Measurements from ENCODE around the gene CA14. TPM values are rescaled to one million over a fixed set of nuclear protein-coding genes. Genes with fewer than 3 reads are reported as not detected.
"Not testable (repeated sequence)": the region's sequence is repeated elsewhere in the genome, so short reads cannot be mapped to it uniquely, and the experiment has no call there.

Gene CA14
- polyA plus RNA-seq, 4 donors: 3.3 to 8.5 (median 5.8) TPM

DNA sequence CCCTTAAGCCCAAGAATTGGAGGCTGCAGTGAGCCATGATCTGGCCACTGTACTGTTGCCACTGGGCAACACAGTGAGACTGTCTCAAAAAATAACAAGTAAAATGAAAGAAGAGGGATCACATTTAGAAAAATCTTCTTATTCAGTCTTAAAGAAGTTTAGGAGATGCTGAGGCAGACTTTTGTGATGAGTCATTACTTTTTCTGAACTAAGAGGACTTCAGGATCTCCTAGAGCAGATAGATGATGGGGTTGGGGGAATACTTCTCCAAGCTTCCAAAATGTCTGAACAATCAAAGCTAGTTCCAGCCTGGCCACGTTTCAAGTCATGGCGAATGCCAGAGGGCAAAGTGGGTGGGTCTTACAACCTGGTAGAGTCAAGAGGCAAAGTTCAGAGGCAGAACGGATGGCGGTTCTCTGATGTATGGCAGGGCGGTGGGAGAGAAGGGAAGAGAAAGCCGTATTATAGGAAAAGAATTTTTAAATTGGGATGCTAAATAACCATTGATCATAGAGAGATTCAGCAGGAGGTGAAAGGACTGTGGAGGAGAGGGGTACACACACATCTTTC lies 22.6 kb downstream of the CA14 start:
- no peak for DNase-seq (ENCODE audit: low read depth in 4 of 4, low spot score in 3 of 4)

DNA sequence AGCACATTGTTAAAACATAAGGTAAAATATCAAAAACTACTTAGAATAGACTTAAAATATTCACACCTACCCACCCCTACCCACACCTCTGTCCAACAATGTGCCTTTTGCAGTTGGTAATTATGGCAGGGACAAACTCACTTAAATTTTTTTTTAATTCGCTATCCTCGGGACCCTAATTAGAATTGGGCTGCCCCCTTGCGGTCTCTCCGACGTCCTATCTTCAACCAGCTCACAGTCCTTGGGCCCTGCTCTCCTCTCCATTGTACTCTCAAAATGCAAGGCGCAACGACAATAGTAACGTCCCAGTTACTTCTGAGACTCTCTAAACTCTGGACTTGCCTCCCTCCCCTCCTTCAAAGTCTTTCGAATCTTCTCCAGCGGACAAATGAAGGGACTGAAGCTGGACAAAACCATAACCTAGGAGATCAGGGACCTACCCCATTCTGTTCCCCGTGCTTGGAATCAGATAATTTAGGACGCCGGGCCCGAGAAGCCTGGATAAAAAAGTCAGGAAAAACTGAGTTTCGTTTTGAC lies 23.7 kb downstream of the CA14 start:
- DNase-seq (ENCODE audit: low read depth in 4 of 4, low spot score in 3 of 4): peak in 1 of 4 donors; percentile 36

DNA sequence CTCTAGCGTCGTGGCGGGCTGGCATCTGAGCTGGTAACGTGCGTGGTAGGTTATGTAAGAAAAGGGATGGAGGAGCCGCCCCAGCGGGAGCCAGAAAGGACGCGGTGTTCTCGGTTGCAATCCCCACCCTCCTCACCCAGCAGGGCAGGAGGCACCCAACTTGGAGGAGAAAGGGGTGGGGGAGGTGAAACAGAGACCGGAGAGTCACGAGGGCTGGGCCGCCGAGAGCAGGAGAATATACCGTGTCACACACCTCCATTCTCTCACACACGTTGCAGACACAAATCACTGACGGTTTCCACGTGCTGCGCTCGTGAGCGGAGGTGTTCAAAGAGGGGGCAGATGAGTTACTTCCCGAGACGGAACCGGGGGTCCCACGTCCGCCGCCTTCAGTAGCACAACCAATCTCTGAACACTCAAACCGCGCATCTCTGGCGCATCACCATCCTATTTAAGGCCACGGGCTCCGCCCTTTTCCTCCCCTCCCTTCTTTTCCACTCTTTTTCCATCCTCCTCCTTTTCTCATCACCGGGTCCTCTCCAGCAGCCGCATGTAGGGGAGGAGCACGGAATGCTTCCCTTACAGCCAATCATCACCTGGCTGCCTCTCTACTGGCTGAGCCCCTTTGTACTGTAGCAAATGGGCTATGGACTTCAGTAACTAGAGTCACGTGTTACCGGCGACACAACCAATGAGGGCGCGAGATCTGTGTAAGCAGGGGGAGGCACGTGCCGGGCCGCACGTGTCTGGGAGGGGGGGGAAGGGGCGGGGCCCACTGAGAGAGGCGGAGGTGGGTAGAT lies 24.4 kb downstream of the CA14 start, which contains the start of gene CIART:
TSS of gene CIART (plus strand) at position 797 of the 800 bp plus-strand sequence. CDS start 714 bp downstream, outside the sequence.
- peak; percentile 90 to 96 (median 92) for DNase-seq (ENCODE audit: low read depth in 4 of 4, low spot score in 3 of 4)

DNA sequence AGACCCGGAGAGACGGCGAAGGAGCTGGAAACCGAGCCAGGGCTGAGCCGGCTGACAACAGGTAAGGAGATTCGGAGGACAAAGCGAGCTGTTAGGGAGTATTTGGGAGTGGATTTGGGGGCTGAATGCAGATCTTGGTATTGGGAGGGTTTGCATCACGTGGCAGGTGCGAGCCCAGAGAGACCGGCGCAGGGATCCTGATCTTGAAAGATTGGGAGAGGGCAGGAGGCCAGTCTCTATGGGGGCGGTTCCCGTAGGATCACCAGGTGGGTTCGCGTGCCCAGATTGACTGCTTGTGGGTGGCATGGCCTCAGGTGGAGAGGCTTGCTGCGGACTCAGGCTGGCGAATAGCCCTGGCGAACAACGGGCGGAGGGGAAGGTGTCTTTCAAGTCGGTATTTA lies 25.0 kb downstream of the CA14 start:
- DNase-seq (ENCODE audit: low read depth in 4 of 4, low spot score in 3 of 4): no peak

DNA sequence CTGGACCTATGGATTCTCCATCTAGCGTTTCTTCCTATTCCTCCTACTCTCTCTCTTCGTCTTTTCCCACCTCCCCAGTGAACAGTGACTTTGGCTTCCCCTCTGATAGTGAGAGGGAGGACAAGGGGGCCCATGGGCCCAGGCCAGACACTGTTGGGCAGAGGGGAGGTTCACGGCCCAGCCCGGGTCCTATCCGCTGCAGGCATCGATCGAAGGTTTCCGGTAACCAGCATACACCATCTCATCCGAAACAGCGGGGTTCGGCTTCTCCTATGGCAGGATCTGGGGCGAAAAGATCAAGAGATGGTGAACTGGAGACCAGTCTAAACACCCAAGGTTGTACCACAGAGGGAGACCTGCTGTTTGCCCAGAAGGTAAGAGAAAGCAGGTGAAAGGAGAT lies 25.7 kb downstream of the CA14 start:
- DNase-seq (ENCODE audit: low read depth in 4 of 4, low spot score in 3 of 4): no peak

DNA sequence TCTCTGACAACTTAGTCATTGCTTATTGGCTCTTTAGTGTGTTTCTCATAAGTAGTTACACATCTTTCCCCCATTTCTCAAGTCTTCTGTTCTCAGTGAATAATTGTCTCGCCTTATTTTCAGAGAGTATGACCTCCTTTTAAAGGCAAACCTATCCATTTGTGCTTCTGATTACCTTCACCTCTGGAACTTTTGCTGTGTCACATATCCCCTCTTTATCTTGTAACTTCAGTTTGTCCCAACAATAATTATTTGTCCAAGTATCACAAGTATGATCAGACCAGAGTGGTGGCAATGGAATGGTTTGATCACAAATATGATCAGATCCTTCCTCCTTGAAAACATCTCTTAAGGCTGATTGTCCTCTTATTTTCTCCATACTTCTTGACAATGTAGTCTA lies 30.8 kb downstream of the CA14 start:
- DNase-seq (ENCODE audit: low read depth in 4 of 4, low spot score in 3 of 4): no peak

GRCh38 chr1:150288822-150289221 lies 31.2 kb downstream of the CA14 start:
- DNase-seq (ENCODE audit: low read depth in 4 of 4, low spot score in 3 of 4): no peak

DNA sequence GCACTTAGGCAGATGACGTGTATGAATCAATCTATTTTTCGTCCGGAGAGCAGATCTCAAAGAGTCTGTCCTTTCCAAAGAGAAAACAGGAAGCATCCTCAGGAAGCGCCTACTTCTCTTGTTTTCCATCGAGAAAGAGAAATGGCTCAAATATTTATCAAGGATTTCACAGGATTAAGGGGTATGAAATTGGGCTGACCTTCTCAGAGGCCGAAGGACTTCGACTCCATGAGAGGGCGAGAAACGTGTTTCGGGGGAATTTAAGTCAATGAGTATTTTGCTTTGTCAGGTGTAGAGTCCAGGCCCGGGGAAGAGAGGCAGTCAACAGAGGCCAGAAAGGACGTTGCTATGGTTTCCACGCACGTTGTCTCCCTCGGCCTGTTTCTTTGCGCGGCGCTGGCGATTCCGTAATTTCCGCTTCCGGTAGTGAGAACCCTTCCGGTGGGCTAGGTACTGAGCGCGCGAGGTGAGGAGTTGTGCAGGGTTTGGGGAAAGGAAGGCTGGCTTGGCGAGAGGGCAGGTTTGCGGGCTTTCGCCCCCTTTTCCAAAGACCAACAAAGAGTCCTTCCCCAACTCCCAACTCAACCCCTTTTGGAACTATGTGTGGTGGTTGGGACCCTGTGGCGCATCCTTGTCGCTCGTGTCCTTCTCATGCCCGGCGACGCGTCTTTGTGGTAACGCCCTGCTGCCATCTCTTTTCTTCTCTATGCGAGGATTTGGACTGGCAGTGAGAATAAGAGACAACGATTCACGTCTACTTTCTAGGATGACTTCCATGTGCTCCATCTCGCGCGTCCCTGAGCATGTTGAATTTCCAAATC lies 36.1 kb downstream of the CA14 start, which contains the start of gene MRPS21:
TSS of gene MRPS21 (plus strand) at position 429 of the 821 bp plus-strand sequence. CDS start 506 bp downstream, outside the sequence.
- DNase-seq (ENCODE audit: low read depth in 4 of 4, low spot score in 3 of 4): peak; percentile 84 to 93 (median 88)

DNA sequence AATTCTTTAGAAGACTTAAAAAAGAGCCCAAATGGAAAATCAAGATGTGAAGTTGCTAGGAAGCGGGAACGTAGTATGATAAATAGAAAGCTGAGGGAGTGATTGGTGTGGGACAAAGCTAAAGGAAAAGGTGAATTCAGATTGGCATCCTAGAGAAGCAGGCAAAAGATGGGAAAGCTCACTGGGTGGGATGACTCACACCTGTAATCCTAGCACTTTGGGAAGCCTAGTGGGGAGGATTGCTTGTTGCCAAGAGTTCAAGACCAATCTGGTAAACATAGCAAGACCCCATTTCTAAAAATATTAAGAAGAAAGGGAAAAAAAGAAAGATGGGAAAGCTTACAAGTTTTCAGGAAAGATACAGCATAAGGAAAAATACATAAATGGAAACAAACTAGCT lies 37.9 kb downstream of the CA14 start:
- no peak for DNase-seq (ENCODE audit: low read depth in 4 of 4, low spot score in 3 of 4)

GRCh38 chr1:150299716-150300115 lies 42.1 kb downstream of the CA14 start:
- DNase-seq (ENCODE audit: low read depth in 4 of 4, low spot score in 3 of 4): no peak

- no peak for DNase-seq (ENCODE audit: low read depth in 4 of 4, low spot score in 3 of 4)
These were observed 44.8 kb downstream of the CA14 start for GRCh38 chr1:150302338-150302737.

GRCh38 chr1:150302902-150303301 lies 45.3 kb downstream of the CA14 start:
- no peak for DNase-seq (ENCODE audit: low read depth in 4 of 4, low spot score in 3 of 4)

- DNase-seq (ENCODE audit: low read depth in 4 of 4, low spot score in 3 of 4): not testable (repeated sequence)
These were observed 51.0 kb downstream of the CA14 start for GRCh38 chr1:150308585-150308984.

GRCh38 chr1:150309758-150310508 lies 52.4 kb downstream of the CA14 start:
- DNase-seq (ENCODE audit: low read depth in 4 of 4, low spot score in 3 of 4): no peak

- no peak for DNase-seq (ENCODE audit: low read depth in 4 of 4, low spot score in 3 of 4)
These were observed 54.2 kb downstream of the CA14 start for GRCh38 chr1:150311762-150312161.

Other genes starting within 250 kb of the CA14 start
- gene OTUD7B, start 247.0 kb upstream of the CA14 start, polyA plus RNA-seq (ENCODE audit: insufficient read length in 4 of 4): 10 to 100 TPM; 17.7 to 21.7 (median 18.8) TPM
- gene VPS45, start 190.0 kb upstream of the CA14 start, polyA plus RNA-seq (ENCODE audit: insufficient read length in 4 of 4): 10 to 100 TPM; 64.1 to 83.9 (median 67.2) TPM
- gene PLEKHO1, start 107.9 kb upstream of the CA14 start, polyA plus RNA-seq (ENCODE audit: insufficient read length in 4 of 4): 10 to 100 TPM; 42.5 to 67.2 (median 57.4) TPM
- 100 to 1,000 TPM in 3 of 4 donors, 10 to 100 TPM in 1; 68.0 to 142 (median 115) TPM for gene ANP32E, start 21.7 kb upstream of the CA14 start, polyA plus RNA-seq (ENCODE audit: insufficient read length in 4 of 4)
- gene APH1A, start 11.2 kb downstream of the CA14 start, polyA plus RNA-seq (ENCODE audit: insufficient read length in 4 of 4): 100 to 1,000 TPM; 165 to 195 (median 178) TPM
- gene C1orf54, start 15.0 kb downstream of the CA14 start, polyA plus RNA-seq (ENCODE audit: insufficient read length in 4 of 4): 10 to 100 TPM; 40.9 to 74.0 (median 51.7) TPM
- gene CIART, start 24.8 kb downstream of the CA14 start, polyA plus RNA-seq (ENCODE audit: insufficient read length in 4 of 4): 1 to 10 TPM; 7.0 to 9.8 (median 7.8) TPM
- 10 to 100 TPM; 50.9 to 80.5 (median 67.9) TPM for gene MRPS21, start 36.1 kb downstream of the CA14 start, polyA plus RNA-seq (ENCODE audit: insufficient read length in 4 of 4)
- 100 to 1,000 TPM in 1 of 4 donors, 10 to 100 TPM in 3; 60.2 to 112 (median 72.7) TPM for gene PRPF3, start 63.8 kb downstream of the CA14 start, polyA plus RNA-seq (ENCODE audit: insufficient read length in 4 of 4)
- gene RPRD2, start 106.4 kb downstream of the CA14 start, polyA plus RNA-seq (ENCODE audit: insufficient read length in 4 of 4): 10 to 100 TPM; 38.9 to 56.3 (median 52.0) TPM
- 10 to 100 TPM; 15.0 to 36.0 (median 22.8) TPM for gene TARS2, start 229.6 kb downstream of the CA14 start, polyA plus RNA-seq (ENCODE audit: insufficient read length in 4 of 4)

Data from left renal pelvis (tissue), 4 donors.